D721Med (cell line): Measurements from ENCODE around the gene KCTD1.

ENCODE experiments used
- DNase-seq: peaks from one replicate; pipeline ENCODE4 v3.0.0; 2011; ENCODE audit warnings: low spot score; ENCODE audit not compliant: insufficient read length
- FAIRE-seq: peaks from 2 replicates; lab custom pipeline; 2011; peaks lifted over from hg19 to GRCh38; lab: Jason Lieb, UNC
- CTCF ChIP-seq: IDR thresholded peaks from 2 replicates; pipeline ENCODE4 v1.5.1; 2012; ENCODE audit warnings: mild to moderate bottlenecking, control low read depth; ENCODE audit not compliant: insufficient read depth; ENCODE audit errors: missing control alignments

KCTD1 gene

GRCh38 chr18:26520974-26521373 is 27.4 kb downstream of the KCTD1 start:
- FAIRE-seq (no peak), DNase-seq (no peak)
- no peak for TF ChIP-seq CTCF

GRCh38 chr18:26519114-26519513 is 29.2 kb downstream of the KCTD1 start:
- TF ChIP-seq CTCF = no peak
- DNase-seq (no peak), FAIRE-seq (no peak)

DNA sequence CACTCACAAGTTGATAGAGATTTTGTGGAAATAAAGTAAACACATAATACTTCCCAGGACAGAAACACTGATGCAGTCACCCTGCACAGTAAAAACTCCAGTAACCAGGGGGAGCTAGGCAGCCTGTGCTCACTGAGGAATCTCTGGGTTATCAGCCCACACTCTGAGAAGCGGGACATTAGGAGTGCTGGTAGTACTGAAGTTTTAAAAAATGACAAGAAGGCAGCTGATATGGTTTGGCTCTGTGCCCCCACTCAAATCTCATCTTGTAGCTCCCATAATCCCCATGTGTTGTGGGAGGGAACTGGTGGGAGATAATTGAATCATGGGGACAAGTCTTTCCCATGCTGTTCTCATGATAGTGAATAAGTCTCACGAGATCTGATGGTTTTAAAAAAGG is 31.4 kb downstream of the KCTD1 start:
- DNase-seq (no peak), FAIRE-seq (no peak)
- TF ChIP-seq CTCF = no peak

- FAIRE-seq (no peak), DNase-seq (no peak)
- TF ChIP-seq CTCF = no peak
These were observed 32.5 kb downstream of the KCTD1 start for GRCh38 chr18:26515643-26516487.

- DNase-seq (no peak), FAIRE-seq (no peak)
- no peak for TF ChIP-seq CTCF
These were observed 36.8 kb downstream of the KCTD1 start for GRCh38 chr18:26511339-26512071.

- DNase-seq (no peak), FAIRE-seq (no peak)
- no peak for TF ChIP-seq CTCF
These were observed 38.0 kb downstream of the KCTD1 start for GRCh38 chr18:26510337-26510736.
